Stomach (tissue), 4 donors: ENCODE results near the gene HBD.
"Not testable (repeated sequence)": the region's sequence is repeated elsewhere in the genome, so short reads cannot be mapped to it uniquely, and the experiment has no call there.

Experiments
- CTCF ChIP-seq, 7 experiments: fragments of 450-650 bp in 4 of 7; fragments of 200-600 bp in 3 of 7; sonication (generic) in 3 of 7; IDR thresholded peaks; one replicate each; pipeline ENCODE4 v1.5.1; 2016 to 2019; ENCODE audit warnings: antibody characterized with exemption in 7 of 7, control low read depth in 2 of 7, mild to moderate bottlenecking in 1 of 7
- POLR2A ChIP-seq, 4 donors: fragments of 450-650 bp; IDR thresholded peaks; one replicate each; pipeline ENCODE4 v1.6.1; 2016; ENCODE audit warnings: antibody characterized with exemption in 4 of 4, control low read depth in 2 of 4, mild to moderate bottlenecking in 1 of 4, moderate library complexity in 1 of 4

GRCh38 chr11:5254023-5254422 is 19.7 kb upstream of the HBD start:
- TF ChIP-seq CTCF, POLR2A (IDR thresholded peaks at IDR 0.05): not testable (repeated sequence)
